Liver (tissue), 9 donors: ENCODE results near the gene STIM1. TPM values are rescaled to one million over a fixed set of nuclear protein-coding genes. Genes with fewer than 3 reads are reported as not detected.

Experiments used
- DNase-seq: peaks from one replicate; pipeline ENCODE4 v3.0.0-alpha.2; 2017; ENCODE audit warnings: low spot score
- H3K27ac ChIP-seq, 2 donors: one replicate each; pipeline ENCODE4 v1.7.0; 2013; ENCODE audit warnings: inconsistent platforms in 2 of 2, low read length in 2 of 2, control low read depth in 1 of 2, low read depth in 1 of 2, mild to moderate bottlenecking in 1 of 2
- H3K27me3 ChIP-seq, 4 donors: one replicate each; pipeline versions ENCODE4 v1.6.1 to v1.7.0; 2013; ENCODE audit warnings: low read length in 3 of 4, inconsistent platforms in 1 of 4, mild to moderate bottlenecking in 1 of 4, moderate library complexity in 1 of 4; ENCODE audit not compliant: control insufficient read depth in 4 of 4, insufficient read depth in 4 of 4
- H3K36me3 ChIP-seq, 4 donors: one replicate each; pipeline versions ENCODE4 v1.6.1 to v1.7.0; 2013; ENCODE audit warnings: low read length in 3 of 4, mild to moderate bottlenecking in 3 of 4, low read depth in 1 of 4, moderate library complexity in 1 of 4; ENCODE audit not compliant: control insufficient read depth in 4 of 4, insufficient read depth in 3 of 4
- H3K4me1 ChIP-seq, 4 donors: one replicate each; pipeline versions ENCODE4 v1.6.1 to v1.7.0; 2013; ENCODE audit warnings: low read length in 3 of 4, mild to moderate bottlenecking in 3 of 4, moderate library complexity in 1 of 4; ENCODE audit not compliant: control insufficient read depth in 4 of 4, insufficient read depth in 4 of 4
- H3K4me3 ChIP-seq, 3 donors: one replicate each; pipeline versions ENCODE4 v1.6.1 to v1.7.0; 2013; ENCODE audit warnings: low read length in 3 of 3, control low read depth in 1 of 3, low read depth in 1 of 3, mild to moderate bottlenecking in 1 of 3
- H3K9ac ChIP-seq, 2 donors: one replicate each; pipeline ENCODE4 v1.7.0; 2013; ENCODE audit warnings: low read length in 2 of 2, mild to moderate bottlenecking in 2 of 2, moderate library complexity in 2 of 2, control low read depth in 1 of 2, low read depth in 1 of 2
- H3K9me3 ChIP-seq, 4 donors: one replicate each; pipeline versions ENCODE4 v1.6.1 to v1.7.0; 2013; ENCODE audit warnings: low read length in 3 of 4; ENCODE audit not compliant: control insufficient read depth in 4 of 4
- FOXA2 ChIP-seq: IDR thresholded peaks from 2 replicates; pipeline ENCODE4 v1.6.1; 2016; ENCODE audit warnings: antibody characterized with exemption
- GABPA ChIP-seq, 2 donors: IDR thresholded peaks in 1 of 2; conservative IDR thresholded peaks in 1 of 2; 2 replicates each; pipeline ENCODE4 v1.6.1; 2016; ENCODE audit warnings: antibody characterized with exemption in 2 of 2, mild to moderate bottlenecking in 1 of 2, moderate library complexity in 1 of 2
- HNF4A ChIP-seq, 2 donors: conservative IDR thresholded peaks; 2 replicates each; pipeline ENCODE4 v1.6.1; 2016; ENCODE audit warnings: antibody characterized with exemption in 2 of 2, mild to moderate bottlenecking in 2 of 2
- NR2F2 ChIP-seq: IDR thresholded peaks from 2 replicates; pipeline ENCODE4 v1.6.1; 2016; ENCODE audit warnings: antibody characterized with exemption
- REST ChIP-seq: IDR thresholded peaks from 2 replicates; pipeline ENCODE4 v1.6.1; 2016; ENCODE audit warnings: antibody characterized with exemption, mild to moderate bottlenecking
- SP1 ChIP-seq: IDR thresholded peaks from 2 replicates; pipeline ENCODE4 v1.6.1; 2018; ENCODE audit warnings: antibody characterized with exemption, mild to moderate bottlenecking
- TAF1 ChIP-seq: conservative IDR thresholded peaks from 2 replicates; pipeline ENCODE4 v1.6.1; 2016; ENCODE audit warnings: antibody characterized with exemption, mild to moderate bottlenecking
- WGBS: extraction: QIAGEN DNeasy Blood & Tissue Kit; methylation state at CpG from one replicate; pipeline ENCODE4 v1.1.7; 2013; 5-methylcytosine and 5-hydroxymethylcytosine counted together
- polyA plus RNA-seq, 2 donors: library from polyadenylated mRNA; stranded (reverse) in 1 of 2; unstranded in 1 of 2; fragments of 200-250 nt in 1 of 2; fragments of >200 nt in 1 of 2; fragmentation: Nextera tagmentation in 1 of 2; extraction: Ambion mirVana in 1 of 2; gene quantifications; one replicate each; pipeline versions ENCODE4 v1.2.1 to v1.2.3, GENCODE V29; 2013 to 2015
- total RNA-seq, 2 donors: library from RNA; depleted of rRNA; stranded (reverse); fragments of >200 nt; gene quantifications; one replicate each; pipeline ENCODE4 v1.2.3, GENCODE V29; 2014
- TF ChIP-seq, protein P1 (sequence below): IDR thresholded peaks from 2 replicates; pipeline ENCODE4 v1.6.1; 2016; ENCODE audit warnings: antibody characterized with exemption
- TF ChIP-seq, protein P2 (sequence below): IDR thresholded peaks from 2 replicates; pipeline ENCODE4 v1.6.1; 2016; ENCODE audit warnings: antibody characterized with exemption
- donor health status: healthy.
- donor health status: healthy.
- donor health status: healthy.
- donor health status: healthy.
- donor health status: healthy.

STIM1 gene
- total and polyA plus RNA-seq, 4 donors, result 19.7 to 42.9 (median 25.1) TPM

DNA sequence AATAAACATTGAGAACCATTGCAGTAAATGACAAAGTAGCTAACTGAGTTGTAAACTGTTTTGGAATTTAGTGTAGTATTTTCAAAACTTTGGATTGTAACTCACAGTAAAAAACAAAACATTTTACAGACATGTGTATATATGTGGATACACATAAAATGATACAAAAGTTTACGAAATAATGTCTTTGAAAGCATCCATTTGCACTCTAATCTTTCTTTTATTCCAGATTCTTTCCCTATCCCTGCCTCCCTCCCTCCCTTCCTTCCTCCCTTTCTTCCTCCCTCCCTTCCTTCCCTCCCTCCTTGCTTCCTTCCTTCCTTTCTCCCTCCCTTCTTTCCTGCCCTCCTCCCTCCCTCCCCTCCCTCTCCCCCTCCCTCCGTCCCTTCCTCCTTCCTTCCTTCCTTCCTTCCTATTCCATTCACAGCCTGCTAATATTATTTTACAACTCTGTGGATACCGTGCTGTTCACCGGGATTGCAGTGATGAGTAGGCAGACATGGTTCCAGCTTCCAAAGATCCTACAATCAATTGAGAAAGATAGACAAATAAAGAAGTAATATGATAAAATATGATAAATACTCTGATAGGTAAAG, 242.7 kb downstream of the STIM1 start:
- Histone ChIP-seq H3K9me3 (no peaks in the 10 kb centered on the region), H3K27me3 (no peaks in the 10 kb centered on the region), H3K36me3 (peaks cover 0 to 4% (median 2%) of the 10 kb centered on the region in 4 donors), H3K27ac (no peak overlapping the region), H3K4me3 (no peak overlapping the region), H3K9ac (no peak overlapping the region), H3K4me1 (peaks cover 0 to 20% (median 7%) of the 10 kb centered on the region in 4 donors)
- WGBS, result 84% methylated on average over 4 of the region's 4 CpGs
- TF ChIP-seq REST, result no peak
- DNase-seq, result no peak

DNA sequence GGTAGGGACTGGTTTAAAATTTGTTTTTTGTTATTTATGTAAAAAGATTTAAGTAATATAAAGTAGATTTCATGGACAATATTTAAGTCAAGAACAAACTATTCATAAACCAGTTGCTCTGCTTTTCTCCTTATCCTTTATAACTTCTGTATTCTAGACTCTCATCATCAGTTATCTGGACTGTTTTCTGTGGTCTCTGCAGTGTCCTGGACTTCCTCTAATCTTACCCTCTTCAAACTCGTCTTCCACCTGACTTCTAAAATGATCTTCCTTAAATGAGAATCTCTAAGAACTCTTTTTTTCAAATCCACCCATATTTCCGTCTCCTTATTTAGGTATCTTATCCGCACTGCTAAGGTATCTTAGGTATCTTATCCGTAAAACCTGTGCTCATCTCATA, 247.2 kb downstream of the STIM1 start:
- no peak overlapping the region for H3K9ac ChIP-seq
- H3K36me3 ChIP-seq, result peaks cover 4 to 18% (median 7%) of the 10 kb centered on the region in 4 donors
- no peak for DNase-seq
- H3K9me3 ChIP-seq, result no peaks in the 10 kb centered on the region
- H3K4me1 ChIP-seq, result no peaks in the 10 kb centered on the region
- TF ChIP-seq FOXA2, result no peak
- no peak for TF ChIP-seq GABPA (IDR thresholded peaks at IDR 0.05 in 1 of 2, conservative IDR thresholded peaks at IDR 0.05 in 1 of 2)
- TF ChIP-seq, protein P1, sequence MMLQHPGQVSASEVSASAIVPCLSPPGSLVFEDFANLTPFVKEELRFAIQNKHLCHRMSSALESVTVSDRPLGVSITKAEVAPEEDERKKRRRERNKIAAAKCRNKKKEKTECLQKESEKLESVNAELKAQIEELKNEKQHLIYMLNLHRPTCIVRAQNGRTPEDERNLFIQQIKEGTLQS, result no peak
- TF ChIP-seq, protein P2, sequence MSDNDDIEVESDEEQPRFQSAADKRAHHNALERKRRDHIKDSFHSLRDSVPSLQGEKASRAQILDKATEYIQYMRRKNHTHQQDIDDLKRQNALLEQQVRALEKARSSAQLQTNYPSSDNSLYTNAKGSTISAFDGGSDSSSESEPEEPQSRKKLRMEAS, result no peak
- TF ChIP-seq TAF1, result no peak
- TF ChIP-seq REST, result no peak
- TF ChIP-seq SP1, result no peak
- no peak for TF ChIP-seq HNF4A (conservative IDR thresholded peaks at IDR 0.05)
- no peak for TF ChIP-seq NR2F2
- 96% methylated on average over 4 of the region's 4 CpGs for WGBS
- no peak overlapping the region for H3K4me3 ChIP-seq
- H3K27ac ChIP-seq, result no peak overlapping the region
- H3K27me3 ChIP-seq, result no peaks in the 10 kb centered on the region
